ENCODE measurements around the gene KCNB1. TPM values are rescaled to one million over a fixed set of nuclear protein-coding genes. Genes with fewer than 3 reads are reported as not detected.

Gene KCNB1
- total RNA-seq, 2 donors from 2014 or later = 2.8 to 16.1 TPM

- no peak for DNase-seq (ENCODE audit: low spot score)
- H3K9me3 ChIP-seq = no peaks in the 10 kb centered on the region
- intact Hi-C loops (cut with DNase I) = no loop called here
- no peak overlapping the region for H3K27ac ChIP-seq
- TF ChIP-seq CTCF (IDR thresholded peaks at IDR 0.05) = no peak
- H3K4me3 ChIP-seq = no peak overlapping the region
- 69% methylated on average over 3 of the region's 3 CpGs for WGBS
- H3K27me3 ChIP-seq (replicated peaks; ENCODE audit: insufficient read depth) = no peaks in the 10 kb centered on the region
- no peaks in the 10 kb centered on the region for H3K36me3 ChIP-seq
- peaks cover 2% of the 10 kb centered on the region for H3K4me1 ChIP-seq (replicated peaks)
These were observed 5.3 kb downstream of the KCNB1 start for GRCh38 chr20:49477200-49477599.

GRCh38 chr20:49476016-49476355, 6.5 kb downstream of the KCNB1 start:
- no peaks in the 10 kb centered on the region for H3K27me3 ChIP-seq (replicated peaks; ENCODE audit: insufficient read depth)
- intact Hi-C loops (cut with DNase I) = no loop called here
- H3K36me3 ChIP-seq = no peaks in the 10 kb centered on the region
- no peaks in the 10 kb centered on the region for H3K9me3 ChIP-seq
- TF ChIP-seq POLR2AphosphoS5 (IDR thresholded peaks at IDR 0.05) (no peak), CTCF (IDR thresholded peaks at IDR 0.05) (no peak), POLR2A (IDR thresholded peaks at IDR 0.05) (no peak)
- no peak for DNase-seq (ENCODE audit: low spot score)
- no peaks in the 10 kb centered on the region for H3K4me1 ChIP-seq (replicated peaks)
- no peak overlapping the region for H3K4me3 ChIP-seq
- H3K27ac ChIP-seq = no peak overlapping the region
- 83% methylated on average over 7 of the region's 7 CpGs for WGBS

GRCh38 chr20:49475292-49476015, 7.0 kb downstream of the KCNB1 start:
- intact Hi-C loops (cut with DNase I) = no loop called here
- Histone ChIP-seq H3K4me1 (replicated peaks) (no peaks in the 10 kb centered on the region), H3K4me3 (no peak overlapping the region), H3K27ac (no peak overlapping the region), H3K27me3 (replicated peaks; ENCODE audit: insufficient read depth) (no peaks in the 10 kb centered on the region), H3K9me3 (no peaks in the 10 kb centered on the region), H3K36me3 (no peaks in the 10 kb centered on the region)
- TF ChIP-seq POLR2AphosphoS5 (IDR thresholded peaks at IDR 0.05) (no peak), POLR2A (IDR thresholded peaks at IDR 0.05) (no peak), CTCF (IDR thresholded peaks at IDR 0.05) (no peak)
- 96% methylated on average over 6 of the region's 6 CpGs for WGBS
- DNase-seq (ENCODE audit: low spot score) = no peak

GRCh38 chr20:49471397-49471796, 11.1 kb downstream of the KCNB1 start:
- no peaks in the 10 kb centered on the region for H3K4me1 ChIP-seq (replicated peaks)
- H3K27me3 ChIP-seq (replicated peaks; ENCODE audit: insufficient read depth) = no peaks in the 10 kb centered on the region
- no peak overlapping the region for H3K27ac ChIP-seq
- H3K4me3 ChIP-seq = no peak overlapping the region
- intact Hi-C loops (cut with DNase I) = no loop called here
- H3K9me3 ChIP-seq = no peaks in the 10 kb centered on the region
- no peaks in the 10 kb centered on the region for H3K36me3 ChIP-seq
- WGBS = 68% methylated on average over 5 of the region's 5 CpGs
- DNase-seq (ENCODE audit: low spot score) = no peak
- no peak for TF ChIP-seq POLR2AphosphoS5 (IDR thresholded peaks at IDR 0.05)
- TF ChIP-seq CTCF (IDR thresholded peaks at IDR 0.05) = no peak
- TF ChIP-seq POLR2A (IDR thresholded peaks at IDR 0.05) = no peak

GRCh38 chr20:49470922-49471321, 11.5 kb downstream of the KCNB1 start:
- no peaks in the 10 kb centered on the region for H3K9me3 ChIP-seq
- intact Hi-C loops (cut with DNase I) = no loop called here
- no peak for DNase-seq (ENCODE audit: low spot score)
- H3K27ac ChIP-seq = no peak overlapping the region
- 79% methylated on average over 6 of the region's 6 CpGs for WGBS
- H3K4me3 ChIP-seq = no peak overlapping the region
- TF ChIP-seq POLR2A (IDR thresholded peaks at IDR 0.05) (no peak), CTCF (IDR thresholded peaks at IDR 0.05) (no peak), POLR2AphosphoS5 (IDR thresholded peaks at IDR 0.05) (no peak)
- H3K36me3 ChIP-seq = no peaks in the 10 kb centered on the region
- H3K4me1 ChIP-seq (replicated peaks) = no peaks in the 10 kb centered on the region
- H3K27me3 ChIP-seq (replicated peaks; ENCODE audit: insufficient read depth) = no peaks in the 10 kb centered on the region

Data from prostate gland (tissue), 2 donors.